NCI-H526 treated with DMSO at 0.1 percent for 48 hours (cell line): Measurements from ENCODE around the gene KIAA0513.
"Not testable (repeated sequence)": the region's sequence is repeated elsewhere in the genome, so short reads cannot be mapped to it uniquely, and the experiment has no call there.

Experiments used
- DNase-seq: peaks from one replicate; lab custom pipeline; 2025; lab: John Stamatoyannopoulos, UW

KIAA0513 gene

GRCh38 chr16:85049706-85050305 is 22.2 kb downstream of the KIAA0513 start:
- DNase-seq: no peak

DNA sequence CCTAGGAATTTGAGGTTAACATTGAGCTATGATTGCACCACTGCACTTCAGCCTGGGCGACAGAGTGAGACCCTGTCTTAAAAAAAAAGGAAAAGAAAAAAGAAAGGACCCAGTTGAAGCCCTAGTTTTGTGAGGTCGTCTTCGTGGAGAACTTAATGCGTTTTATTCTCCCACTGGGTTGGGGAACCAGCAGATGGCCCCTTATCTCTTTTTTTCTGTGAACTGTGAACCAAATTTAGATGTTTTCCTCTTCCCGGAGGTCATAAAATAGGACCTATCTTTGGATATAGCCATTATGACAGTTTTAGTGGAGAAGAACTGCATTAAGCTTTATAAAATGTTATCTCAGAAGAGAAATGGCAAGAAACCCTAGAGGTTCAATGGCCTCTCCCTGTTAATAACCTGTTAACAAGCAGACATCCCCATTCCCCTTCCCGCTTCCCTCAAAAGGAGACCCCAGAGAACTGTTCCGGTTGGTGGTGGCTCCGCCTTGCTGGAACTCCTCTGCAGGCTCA is 23.5 kb downstream of the KIAA0513 start:
- no peak for DNase-seq

GRCh38 chr16:85051683-85052082 is 24.1 kb downstream of the KIAA0513 start:
- no peak for DNase-seq

- DNase-seq: no peak
These were observed 24.9 kb downstream of the KIAA0513 start for GRCh38 chr16:85052536-85052935.

- DNase-seq: not testable (repeated sequence)
These were observed 26.7 kb downstream of the KIAA0513 start for GRCh38 chr16:85054321-85054720.

- no peak for DNase-seq
These were observed 27.4 kb downstream of the KIAA0513 start for GRCh38 chr16:85054948-85055492.

- DNase-seq: no peak
These were observed 28.1 kb downstream of the KIAA0513 start for GRCh38 chr16:85055493-85056210.

DNA sequence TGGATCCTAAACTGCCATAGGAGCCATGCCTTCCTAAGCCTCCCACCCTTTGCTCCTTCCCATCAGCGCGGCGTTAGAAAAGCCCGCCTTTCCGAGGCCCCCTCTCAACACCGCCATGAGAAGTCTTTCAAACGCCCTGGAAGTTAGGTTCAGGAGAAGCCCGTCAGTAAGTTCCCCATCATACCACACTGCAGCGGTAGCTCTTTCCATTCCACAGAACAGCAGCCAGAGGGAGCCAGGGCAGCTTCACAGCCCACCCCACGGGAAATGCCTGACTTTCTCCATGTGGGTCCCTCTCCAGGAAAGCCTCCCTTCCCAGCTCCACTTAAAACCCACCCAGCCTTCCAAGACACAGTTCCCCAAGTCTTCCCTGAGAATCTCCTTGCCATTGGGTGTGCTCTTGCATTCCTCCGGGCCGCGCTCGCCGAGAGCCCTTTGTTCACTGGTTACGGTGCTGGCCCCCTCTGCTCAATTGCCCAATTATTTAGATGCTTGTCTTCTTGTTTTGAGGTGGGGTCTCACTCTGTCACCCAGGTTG is 28.7 kb downstream of the KIAA0513 start:
- DNase-seq: no peak

GRCh38 chr16:85057212-85057889 is 29.8 kb downstream of the KIAA0513 start:
- DNase-seq: no peak

DNA sequence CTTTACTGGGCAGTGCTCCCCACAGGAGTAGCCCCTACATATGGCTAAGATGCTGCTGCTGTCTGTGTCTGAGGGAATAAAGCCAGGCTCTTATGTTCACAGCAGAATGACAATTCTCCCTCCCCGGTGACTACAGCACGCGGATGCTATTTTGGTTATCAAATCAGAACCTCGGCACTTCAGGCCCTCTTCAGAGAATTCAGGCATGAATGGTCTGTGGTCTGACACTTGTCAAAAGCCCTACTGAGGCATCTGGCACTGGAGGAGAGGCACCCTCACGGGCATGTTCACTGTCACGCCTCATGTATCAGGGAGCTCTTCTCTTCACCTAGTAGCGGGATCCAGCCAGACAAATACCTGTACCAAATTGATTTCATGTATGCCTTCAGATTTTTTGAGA is 30.4 kb downstream of the KIAA0513 start:
- peak; percentile 57 for DNase-seq

GRCh38 chr16:85058909-85059308 is 31.3 kb downstream of the KIAA0513 start:
- DNase-seq: no peak

DNA sequence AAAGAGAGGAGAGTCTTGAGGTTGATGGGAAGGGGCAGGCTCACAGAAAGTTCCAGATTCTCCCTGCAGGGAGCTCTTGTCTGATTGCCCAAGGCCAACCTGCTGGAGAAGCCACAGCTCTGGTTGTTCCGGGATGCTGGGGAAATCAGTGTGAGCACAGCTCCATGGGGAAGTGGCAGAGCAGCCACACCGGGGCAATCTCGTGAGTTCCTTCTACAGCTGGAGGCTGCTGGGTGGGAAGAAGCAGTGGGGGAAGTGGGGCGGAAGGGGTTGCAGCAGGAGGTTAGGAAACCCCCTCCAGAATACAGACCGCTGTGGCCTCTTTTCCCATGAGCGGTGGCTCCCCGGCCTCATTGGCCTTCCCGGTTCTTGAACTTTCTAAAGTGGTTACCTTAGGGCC is 34.0 kb downstream of the KIAA0513 start:
- no peak for DNase-seq

GRCh38 chr16:85062323-85062722 is 34.7 kb downstream of the KIAA0513 start:
- DNase-seq: no peak

- no peak for DNase-seq
These were observed 35.2 kb downstream of the KIAA0513 start for GRCh38 chr16:85062845-85063244.

DNA sequence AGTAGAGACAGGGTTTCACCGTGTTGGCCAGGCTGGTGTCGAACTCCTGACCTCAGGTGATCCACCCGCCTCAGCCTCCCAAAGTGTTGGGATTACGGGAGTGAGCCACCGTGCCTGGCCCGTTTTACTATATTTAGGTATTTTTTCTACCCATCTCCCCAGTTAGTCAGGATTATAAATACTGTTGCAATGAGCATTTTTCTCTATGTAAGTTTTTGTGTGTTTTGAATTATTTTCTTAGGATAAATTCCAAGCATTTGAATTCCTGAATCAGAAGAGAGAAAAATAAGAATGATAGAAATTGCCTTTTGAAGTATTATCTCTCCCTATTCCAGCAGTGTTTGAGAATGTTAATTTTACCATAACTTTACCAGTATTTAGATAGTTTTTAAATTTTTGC is 36.6 kb downstream of the KIAA0513 start:
- DNase-seq: no peak

DNA sequence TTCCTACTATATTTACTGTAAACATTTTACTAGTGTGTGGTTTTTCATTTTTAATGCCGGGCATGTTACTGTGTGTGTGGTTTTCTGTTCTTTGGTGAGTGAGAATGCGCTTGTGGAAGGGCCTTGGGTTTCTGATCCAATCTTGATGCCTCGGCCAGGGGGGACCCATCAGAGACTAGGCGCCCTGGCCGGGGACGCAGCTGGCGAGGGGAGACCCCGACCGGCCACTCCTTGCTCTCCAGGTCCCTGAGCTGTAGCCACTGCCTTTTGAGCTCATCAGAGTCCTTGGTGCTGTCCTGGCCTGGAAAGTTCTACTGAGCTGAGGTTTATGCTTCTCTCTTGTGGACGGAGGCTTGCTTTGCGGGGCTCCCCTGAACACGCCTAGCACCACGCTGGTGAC is 37.5 kb downstream of the KIAA0513 start:
- no peak for DNase-seq

DNA sequence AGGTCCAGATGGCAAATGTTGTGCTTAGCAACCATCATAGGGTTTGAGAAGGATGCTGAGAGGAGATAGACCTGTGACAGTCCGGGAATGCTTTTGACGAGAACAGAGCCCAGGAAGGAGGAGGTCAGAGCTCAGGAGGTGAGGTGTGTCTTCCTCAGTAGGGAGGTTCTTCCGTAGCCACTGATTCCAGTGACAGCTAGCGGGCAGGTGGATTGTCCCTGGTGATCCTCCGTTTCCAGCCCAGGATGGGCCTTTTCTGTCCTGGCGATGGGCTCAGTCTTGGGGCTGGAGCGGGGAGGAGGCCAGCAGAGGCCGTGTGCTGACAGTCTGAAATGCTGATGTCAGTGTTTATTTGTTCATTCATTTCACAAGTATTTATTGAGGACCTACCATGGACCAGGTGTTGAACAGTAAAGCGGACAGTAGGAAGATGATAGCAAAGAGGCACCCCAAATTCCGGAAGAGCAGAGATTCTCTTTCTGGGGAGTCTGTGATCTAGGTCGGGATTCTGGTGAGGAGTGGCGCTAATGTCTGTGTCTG is 38.8 kb downstream of the KIAA0513 start:
- DNase-seq: no peak

GRCh38 chr16:85067024-85067423 is 39.4 kb downstream of the KIAA0513 start:
- DNase-seq: no peak

- no peak for DNase-seq
These were observed 39.8 kb downstream of the KIAA0513 start for GRCh38 chr16:85067426-85067825.

DNA sequence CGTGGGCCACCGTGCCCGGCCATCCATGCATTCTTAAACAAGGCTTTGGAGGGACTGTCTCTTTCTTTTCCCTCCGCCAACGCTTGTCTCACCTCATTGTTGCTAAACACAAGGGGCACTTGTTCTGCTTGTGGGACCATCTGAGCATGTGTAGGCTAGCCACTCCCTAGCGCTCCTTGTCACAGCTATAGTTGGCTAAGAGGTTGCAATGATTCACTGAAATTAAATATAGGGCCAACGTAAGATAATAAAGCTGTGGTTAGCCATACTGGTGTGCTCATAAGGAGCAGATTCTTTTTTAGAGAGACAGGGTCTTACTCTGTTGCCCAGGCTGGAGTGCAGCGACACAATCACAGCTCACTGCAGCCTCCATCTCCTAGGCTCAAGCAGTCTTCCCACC is 41.2 kb downstream of the KIAA0513 start:
- DNase-seq: no peak

- no peak for DNase-seq
These were observed 41.6 kb downstream of the KIAA0513 start for GRCh38 chr16:85069171-85069570.
